HG03442 (cell line): ENCODE measurements around the gene SSNA1.

Experiments used
- ATAC-seq: cut with Tn5 transposase; IDR thresholded peaks from one replicate; pipeline ENCODE4 v1.9.1; 2021; ENCODE audit warnings: mild to moderate bottlenecking, moderate library complexity; ENCODE audit not compliant: unreplicated experiment

The SSNA1 gene

DNA sequence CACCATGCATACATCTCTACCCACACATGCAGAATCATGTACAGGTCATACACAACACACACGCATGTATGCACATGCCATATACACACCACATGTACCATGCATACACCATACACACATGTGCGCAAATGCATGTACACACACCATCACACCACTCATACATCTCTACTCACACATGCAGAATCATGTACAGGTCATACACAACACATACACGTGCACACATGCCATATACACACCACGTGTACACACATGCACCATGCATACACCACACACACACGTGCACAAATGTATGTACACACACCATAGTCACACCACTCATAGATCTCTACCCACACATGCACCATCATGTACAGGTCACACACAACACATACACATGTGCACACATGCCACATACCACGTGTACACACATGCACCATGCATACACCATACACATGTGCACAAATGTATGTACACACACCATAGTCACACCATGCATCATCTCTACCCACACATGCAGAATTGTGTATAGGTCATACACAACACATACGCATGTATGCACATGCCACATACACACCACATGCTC, 35.6 kb upstream of the SSNA1 start:
- ATAC-seq, result no peak

DNA sequence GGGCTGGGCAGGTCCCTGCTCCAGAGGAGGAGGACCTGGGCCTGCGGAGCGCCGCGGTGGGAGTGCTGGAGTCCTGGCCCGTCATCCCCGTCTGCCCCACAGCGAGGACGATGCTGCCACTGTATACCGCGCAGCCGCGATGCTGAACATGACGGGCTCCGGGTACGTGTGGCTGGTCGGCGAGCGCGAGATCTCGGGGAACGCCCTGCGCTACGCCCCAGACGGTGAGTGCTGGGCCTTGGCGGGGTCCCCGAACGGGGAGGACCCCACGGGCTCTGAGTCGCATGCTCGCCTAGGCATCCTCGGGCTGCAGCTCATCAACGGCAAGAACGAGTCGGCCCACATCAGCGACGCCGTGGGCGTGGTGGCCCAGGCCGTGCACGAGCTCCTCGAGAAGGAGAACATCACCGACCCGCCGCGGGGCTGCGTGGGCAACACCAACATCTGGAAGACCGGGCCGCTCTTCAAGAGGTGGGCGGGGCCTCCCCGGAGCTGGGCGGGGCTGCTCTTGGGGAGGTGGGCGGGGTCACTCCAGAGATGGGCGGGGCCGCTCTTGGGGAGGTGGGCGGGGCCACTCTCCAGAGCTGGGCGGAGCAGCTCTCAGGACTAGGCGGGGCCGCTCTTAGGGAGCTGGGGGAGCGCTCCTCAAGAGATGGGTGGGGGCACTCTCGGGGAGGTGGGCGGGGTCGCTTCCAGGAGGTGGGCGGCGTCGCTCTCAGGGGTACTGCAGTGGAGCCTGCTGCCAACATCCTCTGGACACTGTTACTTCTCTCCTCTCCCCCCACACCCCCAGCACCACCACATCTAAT, 31.7 kb upstream of the SSNA1 start:
- no peak for ATAC-seq

DNA sequence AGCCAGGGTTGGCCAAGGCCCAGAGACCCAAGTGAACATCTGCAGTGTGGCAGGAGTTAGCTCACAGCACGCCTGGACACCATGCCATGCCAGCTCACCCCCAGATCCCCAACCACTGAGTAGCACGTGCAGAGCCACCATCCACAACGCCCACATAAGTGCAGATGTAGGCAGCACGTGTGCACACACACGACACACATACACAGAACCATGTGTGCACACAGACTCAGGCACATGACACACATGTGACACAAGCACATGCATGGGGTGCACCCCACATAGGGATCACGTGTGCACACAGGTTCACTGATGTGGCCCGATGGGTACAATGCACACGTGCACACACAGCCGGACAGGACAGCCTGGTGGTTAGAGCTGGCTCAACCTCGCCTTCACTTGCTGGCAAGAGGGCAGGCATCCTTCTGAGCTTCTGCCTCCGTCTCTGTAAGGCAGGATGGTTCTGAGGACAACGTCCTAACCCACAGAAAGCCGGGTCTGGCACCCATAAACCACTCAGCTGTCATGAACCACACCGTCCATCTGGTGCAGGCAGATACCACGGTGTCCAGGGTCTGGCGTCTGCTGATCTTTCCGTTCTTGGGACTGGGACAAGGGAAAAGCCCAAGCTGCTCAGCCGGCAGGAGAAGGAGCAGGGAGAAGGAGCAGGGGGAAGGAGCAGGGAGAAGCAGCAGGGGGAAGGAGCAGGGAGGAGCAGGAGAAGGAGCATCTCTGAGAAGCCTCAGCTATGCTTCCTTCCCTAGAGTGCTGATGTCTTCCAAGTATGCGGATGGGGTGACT, 30.7 kb upstream of the SSNA1 start:
- no peak for ATAC-seq

DNA sequence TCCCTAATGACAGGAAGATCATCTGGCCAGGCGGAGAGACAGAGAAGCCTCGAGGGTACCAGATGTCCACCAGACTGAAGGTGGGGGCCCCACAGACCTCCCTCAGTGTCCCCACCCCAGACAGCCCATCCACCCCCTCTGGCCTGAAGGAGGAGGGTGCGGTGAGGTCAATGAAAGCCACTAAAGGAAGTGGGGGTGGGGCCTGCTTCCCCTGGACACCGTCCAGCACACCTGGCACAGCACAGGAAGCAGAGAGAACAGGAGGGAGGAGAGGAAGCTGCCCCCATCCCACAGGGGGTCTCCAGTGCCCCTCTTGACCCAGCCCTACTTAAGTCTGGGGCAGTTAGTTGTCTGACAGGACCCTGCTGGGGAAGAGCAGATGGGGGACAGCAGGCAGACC, 29.9 kb upstream of the SSNA1 start:
- ATAC-seq, result no peak

DNA sequence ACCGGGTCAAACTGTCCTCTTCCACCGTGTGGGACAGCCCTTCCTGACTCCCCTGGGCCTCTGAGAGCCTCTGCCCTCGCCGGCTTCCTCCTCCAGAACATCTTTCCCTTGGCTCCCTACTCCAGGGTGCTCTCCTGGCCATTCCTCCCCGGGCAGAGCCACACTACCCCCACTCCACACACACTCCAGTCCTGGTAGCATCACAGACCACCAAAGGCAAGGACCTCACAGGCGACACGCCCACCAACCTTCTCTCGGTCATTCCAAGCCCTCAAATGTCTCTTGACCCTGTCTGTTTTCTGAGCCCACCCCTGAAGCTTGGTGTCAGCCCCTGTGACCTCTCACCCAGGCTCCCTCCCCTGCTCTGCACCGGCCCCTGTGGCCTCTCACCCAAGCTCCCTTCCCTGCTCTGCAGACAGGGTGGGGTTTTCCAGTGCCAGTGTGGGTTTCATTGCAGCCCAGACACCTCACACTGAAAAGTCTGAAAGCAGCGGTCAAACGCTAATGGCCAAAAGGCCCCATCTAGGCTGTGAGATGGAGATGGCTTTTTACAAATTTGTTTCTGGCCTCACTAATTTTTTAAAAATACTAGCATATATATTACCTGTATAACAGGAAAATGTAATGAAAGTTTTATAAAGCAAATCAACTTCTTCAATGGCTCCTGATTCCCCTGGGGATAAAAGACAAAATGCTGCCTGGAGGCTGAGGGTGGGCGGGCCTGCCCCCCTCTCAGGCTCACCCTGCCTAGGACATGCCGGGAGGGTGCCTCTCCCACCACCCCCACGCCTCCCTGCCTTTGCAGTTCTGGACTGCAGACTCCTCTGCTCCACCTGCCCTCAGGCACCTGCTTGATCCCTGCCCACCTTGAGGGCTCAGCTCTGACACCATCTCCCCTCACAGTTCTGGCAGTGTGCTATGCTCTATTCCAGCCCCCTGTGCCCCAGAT, 29.1 kb upstream of the SSNA1 start:
- ATAC-seq, result no peak

DNA sequence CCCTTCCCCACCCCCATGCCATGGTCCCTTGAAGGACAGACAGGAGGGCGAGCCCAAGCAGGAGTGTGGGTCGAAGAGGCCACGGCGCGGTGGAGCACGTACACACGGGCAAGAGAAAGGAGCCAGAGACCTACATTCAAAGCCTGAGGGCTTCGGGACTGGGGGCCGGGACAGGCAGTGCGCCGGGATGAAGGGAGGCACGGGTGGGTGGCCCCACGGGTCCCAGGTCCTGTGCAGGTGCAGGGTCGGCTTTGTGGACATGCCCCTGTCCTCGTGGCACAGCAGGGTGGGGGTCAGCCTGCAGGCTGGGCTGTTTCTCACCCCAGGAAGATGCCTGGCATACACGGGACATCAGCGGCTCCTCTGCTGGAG, 28.4 kb upstream of the SSNA1 start:
- ATAC-seq, result no peak

DNA sequence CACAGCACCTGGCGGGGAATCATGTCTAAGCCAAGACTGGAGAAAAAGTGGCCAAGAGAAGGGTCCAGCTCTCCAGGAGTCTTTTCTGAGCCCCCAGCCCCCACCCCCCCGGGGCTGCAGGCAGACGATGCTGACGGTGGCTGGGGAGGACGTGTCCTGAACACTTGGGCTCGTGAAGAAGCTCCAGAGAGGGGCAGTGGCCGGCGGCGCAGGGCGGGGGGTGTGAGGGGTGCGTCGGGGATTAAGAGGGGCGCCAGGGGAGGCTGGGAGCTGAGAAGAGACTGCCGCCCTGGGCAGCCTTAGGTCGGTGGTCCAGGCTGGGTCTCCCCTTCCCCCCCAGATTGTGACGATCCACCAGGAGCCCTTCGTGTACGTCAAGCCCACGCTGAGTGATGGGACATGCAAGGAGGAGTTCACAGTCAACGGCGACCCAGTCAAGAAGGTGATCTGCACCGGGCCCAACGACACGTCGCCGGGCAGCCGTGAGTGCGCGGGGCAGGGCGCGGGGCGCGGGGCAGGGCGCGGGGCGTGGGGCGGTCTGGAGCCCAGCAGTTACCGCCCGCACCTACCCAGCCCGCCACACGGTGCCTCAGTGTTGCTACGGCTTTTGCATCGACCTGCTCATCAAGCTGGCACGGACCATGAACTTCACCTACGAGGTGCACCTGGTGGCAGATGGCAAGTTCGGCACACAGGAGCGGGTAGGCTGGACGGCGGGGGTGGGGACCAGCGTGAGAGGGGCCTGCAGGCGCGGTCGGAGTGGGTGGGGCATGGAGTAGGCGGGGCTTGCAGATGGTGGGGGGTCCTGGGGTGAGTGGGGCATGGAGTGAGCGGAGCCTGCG, 27.5 kb upstream of the SSNA1 start:
- no peak for ATAC-seq

DNA sequence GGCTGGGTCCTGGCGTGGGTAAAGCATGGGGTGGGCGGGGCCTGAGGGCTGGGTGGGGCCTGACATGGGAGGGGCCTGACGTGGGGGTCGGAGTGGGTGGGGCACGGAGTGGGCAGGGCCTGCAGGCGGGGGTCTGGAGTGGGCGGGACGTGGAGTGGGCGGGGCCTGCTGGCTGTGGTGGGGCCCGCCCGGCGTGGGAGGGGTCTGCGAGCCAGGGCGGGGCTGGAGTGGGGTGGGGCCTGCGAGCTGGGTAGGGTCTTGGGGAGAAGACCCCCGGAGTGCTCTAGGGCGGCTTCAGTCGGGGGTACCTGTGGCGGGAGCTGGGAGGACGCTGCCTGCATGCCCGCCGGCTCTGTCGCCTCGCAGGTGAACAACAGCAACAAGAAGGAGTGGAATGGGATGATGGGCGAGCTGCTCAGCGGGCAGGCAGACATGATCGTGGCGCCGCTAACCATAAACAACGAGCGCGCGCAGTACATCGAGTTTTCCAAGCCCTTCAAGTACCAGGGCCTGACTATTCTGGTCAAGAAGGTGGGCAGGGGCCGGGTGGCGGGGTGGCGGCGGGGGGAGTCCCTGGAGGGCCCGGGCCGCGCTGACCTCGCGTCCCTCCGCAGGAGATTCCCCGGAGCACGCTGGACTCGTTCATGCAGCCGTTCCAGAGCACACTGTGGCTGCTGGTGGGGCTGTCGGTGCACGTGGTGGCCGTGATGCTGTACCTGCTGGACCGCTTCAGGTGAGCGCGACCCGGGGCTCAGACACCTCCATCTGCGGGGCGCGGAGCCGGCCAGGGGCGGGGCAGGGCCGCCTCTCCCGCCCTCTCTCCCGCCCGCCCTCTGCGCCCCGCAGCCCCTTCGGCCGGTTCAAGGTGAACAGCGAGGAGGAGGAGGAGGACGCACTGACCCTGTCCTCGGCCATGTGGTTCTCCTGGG, 26.7 kb upstream of the SSNA1 start:
- ATAC-seq, result no peak

DNA sequence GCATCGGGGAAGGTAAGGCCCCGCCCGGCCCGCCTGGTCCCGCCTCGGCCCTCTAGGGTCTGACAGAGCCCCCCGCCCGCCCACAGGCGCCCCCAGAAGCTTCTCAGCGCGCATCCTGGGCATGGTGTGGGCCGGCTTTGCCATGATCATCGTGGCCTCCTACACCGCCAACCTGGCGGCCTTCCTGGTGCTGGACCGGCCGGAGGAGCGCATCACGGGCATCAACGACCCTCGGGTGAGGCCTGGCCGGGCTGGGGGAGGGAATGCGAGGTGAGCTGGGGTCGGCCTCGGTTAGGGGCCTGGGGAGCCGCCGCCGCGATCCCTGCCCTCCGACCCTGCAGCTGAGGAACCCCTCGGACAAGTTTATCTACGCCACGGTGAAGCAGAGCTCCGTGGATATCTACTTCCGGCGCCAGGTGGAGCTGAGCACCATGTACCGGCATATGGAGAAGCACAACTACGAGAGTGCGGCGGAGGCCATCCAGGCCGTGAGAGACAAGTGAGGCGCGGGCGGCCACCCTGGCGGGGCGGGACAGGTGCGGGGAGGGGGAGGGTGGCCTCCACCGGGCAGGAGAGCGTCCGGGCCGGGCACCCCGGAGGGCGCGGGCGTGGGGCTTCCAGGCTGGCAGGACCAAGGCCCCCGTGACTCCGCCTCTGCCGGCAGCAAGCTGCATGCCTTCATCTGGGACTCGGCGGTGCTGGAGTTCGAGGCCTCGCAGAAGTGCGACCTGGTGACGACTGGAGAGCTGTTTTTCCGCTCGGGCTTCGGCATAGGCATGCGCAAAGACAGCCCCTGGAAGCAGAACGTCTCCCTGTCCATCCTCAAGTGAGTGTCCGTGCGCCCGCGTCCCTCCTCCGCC, 25.7 kb upstream of the SSNA1 start:
- ATAC-seq, result no peak

DNA sequence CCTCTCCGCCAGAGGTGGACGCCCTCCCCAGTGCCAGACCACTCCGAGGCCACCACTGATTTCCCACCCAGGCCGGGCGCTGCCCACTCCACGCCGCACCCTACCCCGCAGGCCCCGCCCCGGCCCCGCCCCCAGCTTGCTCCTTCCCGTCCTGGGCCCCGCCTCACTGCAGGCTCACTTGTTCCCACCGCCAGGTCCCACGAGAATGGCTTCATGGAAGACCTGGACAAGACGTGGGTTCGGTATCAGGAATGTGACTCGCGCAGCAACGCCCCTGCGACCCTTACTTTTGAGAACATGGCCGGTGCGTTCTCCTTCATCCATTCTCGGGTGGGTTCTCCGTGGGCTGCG, 25.1 kb upstream of the SSNA1 start:
- no peak for ATAC-seq

DNA sequence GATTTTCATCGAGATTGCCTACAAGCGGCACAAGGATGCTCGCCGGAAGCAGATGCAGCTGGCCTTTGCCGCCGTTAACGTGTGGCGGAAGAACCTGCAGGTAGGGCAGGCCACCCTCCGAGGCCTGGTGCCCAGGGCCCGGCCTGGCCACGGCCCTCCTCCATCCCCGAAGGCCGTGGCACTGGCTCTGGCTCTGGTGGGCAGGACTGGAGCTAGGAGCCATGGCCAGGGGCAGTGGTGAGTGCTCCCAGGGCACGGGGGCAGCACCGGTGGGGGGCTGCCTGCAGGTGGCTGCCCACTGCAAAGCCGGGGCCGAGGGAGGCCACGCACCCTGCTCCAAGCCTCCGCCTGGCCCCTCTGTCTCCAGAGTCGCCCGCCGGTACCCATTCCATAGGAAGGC, 24.7 kb upstream of the SSNA1 start:
- ATAC-seq, result no peak

DNA sequence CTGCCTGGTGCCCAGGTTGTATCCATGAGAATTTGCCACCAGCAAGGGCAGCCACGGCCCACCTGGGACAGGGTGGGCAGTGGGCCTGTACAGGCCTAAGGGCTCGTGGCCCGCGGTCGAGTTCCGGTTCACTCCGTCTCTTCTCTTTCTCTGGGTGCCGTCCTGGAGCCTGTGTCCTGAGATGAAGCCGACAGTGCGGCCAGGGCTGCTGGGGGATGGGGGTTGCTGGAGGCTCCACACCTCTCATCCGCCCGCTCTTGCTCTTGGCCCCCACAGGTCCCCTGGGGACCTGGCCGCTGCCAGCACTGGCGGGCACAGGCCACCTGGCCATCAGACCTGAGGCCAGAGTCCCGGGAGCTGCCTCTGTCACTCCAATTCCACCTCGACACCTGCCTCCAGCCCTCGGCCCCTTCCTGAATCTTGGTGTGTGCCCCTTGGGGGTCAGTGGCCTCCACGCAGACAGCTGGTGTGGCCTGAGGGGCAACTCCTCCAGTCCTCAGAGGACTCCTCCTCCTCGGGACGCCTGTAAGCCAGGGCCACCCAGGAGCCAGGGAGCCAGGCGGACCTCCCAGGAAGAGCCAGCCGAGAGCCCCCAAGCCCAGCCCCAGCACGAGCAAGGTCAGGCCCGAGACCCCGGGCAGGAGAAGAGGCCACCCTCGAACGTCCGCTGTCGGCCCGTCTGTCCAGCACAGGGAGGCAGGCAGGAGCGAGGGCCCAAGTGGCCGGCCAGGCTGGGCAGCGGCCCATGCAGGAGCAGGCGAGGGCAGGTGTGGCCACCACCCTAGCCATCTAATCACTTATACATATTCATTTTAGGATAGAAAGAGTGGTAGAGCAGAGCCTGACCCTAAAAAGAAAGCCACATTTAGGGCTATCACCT, 23.9 kb upstream of the SSNA1 start:
- ATAC-seq, result no peak

DNA sequence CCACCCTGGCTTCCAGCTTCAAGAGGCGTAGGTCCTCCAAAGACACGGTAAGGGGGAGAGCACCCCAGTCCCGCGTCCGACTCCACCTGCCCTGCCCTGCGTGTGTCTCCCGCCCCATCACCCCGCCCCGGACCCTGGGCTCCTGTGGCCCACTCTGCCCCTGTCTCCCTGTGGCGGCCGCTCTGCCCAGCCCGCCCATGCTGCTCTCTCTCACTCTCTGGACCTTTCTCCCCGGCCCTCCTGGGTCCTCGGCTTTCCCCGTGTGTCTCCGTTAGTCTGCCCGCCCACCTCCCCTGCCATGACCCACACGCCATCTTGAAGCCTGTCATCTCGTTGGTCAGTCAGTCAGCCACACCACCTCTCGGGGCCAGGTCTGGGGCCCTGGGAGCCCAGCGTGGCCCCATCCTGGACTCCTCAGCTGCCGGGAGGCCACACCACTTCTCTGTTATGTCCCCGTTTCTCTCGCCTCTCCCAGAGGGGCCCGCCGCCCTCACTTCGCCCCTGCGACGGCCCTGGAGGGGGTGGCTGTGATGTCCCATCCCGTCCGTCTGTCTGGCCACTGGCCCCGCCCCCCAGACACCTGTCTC, 23.1 kb upstream of the SSNA1 start:
- no peak for ATAC-seq

DNA sequence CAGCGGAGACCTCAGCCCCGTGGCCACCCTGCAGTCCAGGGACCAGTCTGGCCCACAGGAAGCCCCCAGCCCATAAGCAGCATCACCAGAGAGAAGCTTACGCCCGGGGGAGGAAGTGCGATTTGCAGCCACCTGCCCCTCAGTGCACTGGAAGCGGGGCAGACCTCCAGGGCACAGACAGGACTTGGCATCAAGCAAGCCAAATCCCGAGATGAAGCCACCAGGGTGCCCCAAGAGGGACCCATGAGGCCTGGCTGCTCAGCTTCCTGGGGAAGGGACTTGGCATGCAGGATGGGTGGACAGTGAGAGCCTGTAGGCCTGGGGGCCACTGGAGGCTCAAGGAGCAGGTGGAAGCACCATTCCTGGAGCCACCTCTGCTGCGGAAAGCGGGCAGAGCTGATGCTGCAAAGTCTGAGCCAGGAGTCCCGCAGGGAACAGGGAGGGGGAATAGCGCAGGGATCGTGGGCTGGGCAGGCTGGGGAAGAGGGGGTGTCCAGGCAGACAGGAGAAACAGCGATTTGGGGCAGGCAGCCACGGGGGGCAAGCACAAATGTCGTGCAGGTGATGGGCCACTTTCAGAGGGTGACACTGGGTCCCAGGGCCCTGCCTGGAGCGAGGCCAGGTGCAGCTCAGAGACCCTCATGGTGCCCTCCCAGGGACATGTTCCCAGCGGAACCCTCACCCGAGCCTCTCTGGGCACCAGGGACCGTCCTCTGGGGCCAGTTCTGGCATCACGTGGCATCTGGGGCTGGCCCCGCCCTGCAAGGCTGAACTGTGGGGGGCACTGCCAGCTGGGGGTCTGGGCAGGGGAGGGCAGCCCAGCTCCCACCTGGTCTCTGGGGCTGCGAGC, 21.9 kb upstream of the SSNA1 start:
- no peak for ATAC-seq

DNA sequence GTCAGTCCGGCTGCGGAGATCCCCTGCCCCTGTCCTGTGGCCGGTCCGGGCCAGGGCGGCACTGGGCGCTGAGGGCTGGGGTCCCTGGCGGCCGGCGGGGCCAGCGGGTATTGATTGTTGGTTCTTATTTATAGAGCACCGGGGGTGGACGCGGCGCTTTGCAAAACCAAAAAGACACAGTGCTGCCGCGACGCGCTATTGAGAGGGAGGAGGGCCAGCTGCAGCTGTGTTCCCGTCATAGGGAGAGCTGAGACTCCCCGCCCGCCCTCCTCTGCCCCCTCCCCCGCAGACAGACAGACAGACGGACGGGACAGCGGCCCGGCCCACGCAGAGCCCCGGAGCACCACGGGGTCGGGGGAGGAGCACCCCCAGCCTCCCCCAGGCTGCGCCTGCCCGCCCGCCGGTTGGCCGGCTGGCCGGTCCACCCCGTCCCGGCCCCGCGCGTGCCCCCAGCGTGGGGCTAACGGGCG, 21.2 kb upstream of the SSNA1 start:
- ATAC-seq, result no peak
